Endothelial cell of umbilical vein (primary cell): Measurements from ENCODE around the gene AZU1. TPM values are rescaled to one million over a fixed set of nuclear protein-coding genes. Genes with fewer than 3 reads are reported as not detected.
"Not testable (repeated sequence)": the region's sequence is repeated elsewhere in the genome, so short reads cannot be mapped to it uniquely, and the experiment has no call there.

Source experiments
- BruUV-seq: library from RNA; stranded (reverse); fragments of 400-500 nt; replicated peaks from 2 replicates; lab custom pipeline; 2021; lab: Mats Ljungman, UMichigan
- CTCF ChIA-PET: fragments of 300-600, 350-600 bp; sonication (Branson Sonifier 250); formaldehyde crosslinking; loops from one replicate; lab custom pipeline; 2021; ENCODE audit warnings: antibody characterized with exemption, inconsistent platforms; lab: Charles Lee
- POLR2A ChIA-PET: fragments of 300-600, 350-600 bp; sonication (Branson Sonifier 250); formaldehyde crosslinking; loops from one replicate; lab custom pipeline; 2021; ENCODE audit warnings: antibody characterized with exemption, inconsistent platforms; lab: Charles Lee
- DNase-seq: peaks from one replicate; pipeline ENCODE4 v3.0.0-alpha.2; 2011; ENCODE audit warnings: low read depth, low spot score
- FAIRE-seq: peaks from 2 replicates; lab custom pipeline; 2011; peaks lifted over from hg19 to GRCh38; lab: Jason Lieb, UNC
- H2AFZ ChIP-seq: 2 replicates; pipeline ENCODE4 v1.6.0; 2012; ENCODE audit warnings: low read depth, low read length, control low read depth, inconsistent platforms
- H3K27ac ChIP-seq: 2 replicates; pipeline ENCODE4 v1.5.1; 2011; ENCODE audit warnings: low read depth, mild to moderate bottlenecking, control low read depth, low read length, moderate library complexity; ENCODE audit not compliant: insufficient read depth
- H3K27me3 ChIP-seq, 2 experiments: 2 replicates each; pipeline versions ENCODE4 v1.6.0 to v1.6.1; 2011; ENCODE audit warnings: low read length in 2 of 2, mixed read lengths in 1 of 2; ENCODE audit not compliant: control insufficient read depth in 2 of 2, insufficient read depth in 2 of 2
- H3K36me3 ChIP-seq, 2 experiments: 2 replicates in 1 of 2; 3 replicates in 1 of 2; pipeline ENCODE4 v1.5.1; 2011; ENCODE audit warnings: low read length in 2 of 2, mild to moderate bottlenecking in 1 of 2, moderate library complexity in 1 of 2; ENCODE audit not compliant: control insufficient read depth in 2 of 2, insufficient read depth in 2 of 2; ENCODE audit errors: extremely low read depth in 1 of 2
- H3K4me1 ChIP-seq: 3 replicates; pipeline ENCODE4 v1.5.1; 2011; ENCODE audit warnings: mild to moderate bottlenecking, low read length; ENCODE audit not compliant: control insufficient read depth, insufficient read depth; ENCODE audit errors: extremely low read depth
- H3K4me2 ChIP-seq: 2 replicates; pipeline ENCODE4 v1.6.1; 2011; ENCODE audit warnings: low read length, control low read depth, mixed read lengths; ENCODE audit not compliant: insufficient read depth
- H3K4me3 ChIP-seq, 3 experiments: fragments of 200-600 bp in 1 of 3; sonication (generic), shearing (Covaris generic) in 1 of 3; replicated peaks in 1 of 3; 2 replicates each; pipeline ENCODE4 v1.5.1; 2011 to 2016; ENCODE audit warnings: control low read depth in 3 of 3, low read length in 3 of 3, mild to moderate bottlenecking in 2 of 3, inconsistent platforms in 1 of 3, low read depth in 1 of 3, moderate library complexity in 1 of 3; ENCODE audit not compliant: insufficient read depth in 1 of 3
- H3K79me2 ChIP-seq: 2 replicates; pipeline ENCODE4 v1.6.0; 2012; ENCODE audit warnings: low read length, inconsistent platforms; ENCODE audit not compliant: control insufficient read depth, insufficient read depth
- H3K9ac ChIP-seq: replicated peaks from 2 replicates; pipeline ENCODE3; 2011; ENCODE audit warnings: low read length, control low read depth; ENCODE audit not compliant: insufficient read depth; ENCODE audit errors: extremely low read depth
- H3K9me1 ChIP-seq: replicated peaks from 3 replicates; pipeline ENCODE4 v1.6.0; 2011; ENCODE audit warnings: mild to moderate bottlenecking, low read length; ENCODE audit not compliant: control insufficient read depth, insufficient read depth; ENCODE audit errors: extremely low read depth
- H3K9me3 ChIP-seq: replicated peaks from 2 replicates; pipeline ENCODE4 v1.5.1; 2012; ENCODE audit warnings: low read length, inconsistent platforms; ENCODE audit not compliant: control insufficient read depth, insufficient read depth
- H4K20me1 ChIP-seq: replicated peaks from 2 replicates; pipeline ENCODE3; 2011; ENCODE audit warnings: mild to moderate bottlenecking, low read length; ENCODE audit not compliant: control insufficient read depth, insufficient read depth; ENCODE audit errors: extremely low read depth
- CTCF ChIP-seq, 2 donors: IDR thresholded peaks; 1 replicate in 1 of 2; 2 replicates in 1 of 2; pipeline ENCODE4 v1.5.1; 2011; ENCODE audit warnings: low read length in 2 of 2, mild to moderate bottlenecking in 2 of 2, moderate library complexity in 2 of 2, control low read depth in 1 of 2, inconsistent platforms in 1 of 2, low read depth in 1 of 2; ENCODE audit not compliant: insufficient read depth in 1 of 2; ENCODE audit errors: extremely low read depth in 1 of 2
- FOS ChIP-seq: IDR thresholded peaks from 2 replicates; pipeline ENCODE4 v1.6.1; 2011; ENCODE audit warnings: mild to moderate bottlenecking, low read length, moderate library complexity, borderline replicate concordance; ENCODE audit not compliant: insufficient read depth
- GATA2 ChIP-seq: IDR thresholded peaks from 2 replicates; pipeline ENCODE4 v1.7.0; 2011; ENCODE audit warnings: low read depth, mild to moderate bottlenecking, moderate library complexity, mixed read lengths, low read length; ENCODE audit not compliant: insufficient read length, insufficient read depth
- MAX ChIP-seq: IDR thresholded peaks from 2 replicates; pipeline ENCODE4 v1.6.1; 2011; ENCODE audit not compliant: insufficient read depth, insufficient read length
- POLR2A ChIP-seq: IDR thresholded peaks from 2 replicates; pipeline ENCODE4 v1.6.1; 2012; ENCODE audit warnings: low read depth, mild to moderate bottlenecking, control low read depth, low read length
- POLR2AphosphoS5 ChIP-seq: IDR thresholded peaks from 2 replicates; pipeline ENCODE4 v1.6.1; 2012; ENCODE audit warnings: low read depth, mild to moderate bottlenecking, control low read depth, low read length, moderate library complexity; ENCODE audit not compliant: insufficient read depth
- dilution Hi-C: fragments of 300-500 bp; cut with MboI; formaldehyde crosslinking; loops from one replicate; pipeline ENCODE4 v1.15.0; 2019; ENCODE audit warnings: low sequenced_read_pairs; ENCODE audit not compliant: extremely low pct_ligation_motif_present
- intact Hi-C: fragments of 100-400 bp; cut with micrococcal nuclease; formaldehyde crosslinking; loops from one replicate; pipeline ENCODE4 v1.10.0; 2022
- polyA plus RNA-seq, 4 experiments: library from polyadenylated mRNA; depleted of rRNA in 3 of 4; stranded (reverse) in 3 of 4; unstranded in 1 of 4; fragments of >200 nt; gene quantifications; 2 replicates each; pipeline versions ENCODE4 v1.2.1 to v1.2.3, GENCODE V29; 2011 to 2012; ENCODE audit warnings: missing spikeins in 1 of 4
- total RNA-seq: library from RNA; stranded (reverse); gene quantifications from 2 replicates; pipeline ENCODE4 v1.2.3, GENCODE V29; 2021

Gene AZU1
- total and polyA plus RNA-seq, 2 donors (not counting 3 experiments of a cell fraction or from before 2014, with no cell fraction given), result 0.12 TPM; not detected in 1

GRCh38 chr19:848386-848921 is 20.8 kb downstream of the AZU1 start:
- DNase-seq (no peak), FAIRE-seq (no peak)
- Histone ChIP-seq H4K20me1 (no peaks in the 10 kb centered on the region), H3K4me3 (no peak overlapping the region), H3K27me3 (peaks cover 0 to 4% of the 10 kb centered on the region in 2 experiments), H3K4me1 (no peaks in the 10 kb centered on the region), H2AFZ (no peak overlapping the region), H3K9ac (no peak overlapping the region), H3K9me3 (no peaks in the 10 kb centered on the region), H3K79me2 (no peaks in the 10 kb centered on the region), H3K4me2 (no peak overlapping the region), H3K27ac (no peak overlapping the region), H3K36me3 (no peaks in the 10 kb centered on the region), H3K9me1 (no peaks in the 10 kb centered on the region)
- intact Hi-C loops (no loop called here), dilution Hi-C loops (no loop called here)
- TF ChIP-seq POLR2A (no peak), POLR2AphosphoS5 (no peak), CTCF (IDR thresholded peaks at IDR 0.05; ENCODE audit: extremely low read depth in 1 of 2, insufficient read depth in 1 of 2, low read depth in 1 of 2, low read length in 2 of 2) (no peak), MAX (no peak), GATA2 (no peak), FOS (no peak)
- ChIA-PET CTCF (interaction anchor here (0.8 to 1.4 kb wide), 4 partner anchors 10 to 152 kb away, joined by 3 to 9 read pairs (median 6); no protein-coding TSS in a partner anchor), POLR2A (interaction anchor here (0.6 kb wide), 1 partner anchor 46 kb away, joined by 4 read pairs; no protein-coding TSS in a partner anchor)
- BruUV-seq, result no TSS peak

- H3K36me3 ChIP-seq, H2AFZ ChIP-seq, POLR2A ChIA-PET, FAIRE-seq, dilution Hi-C loops, H3K4me3 ChIP-seq, H3K9me3 ChIP-seq, intact Hi-C loops, BruUV-seq, H3K9me1 ChIP-seq, H4K20me1 ChIP-seq, H3K27me3 ChIP-seq, H3K9ac ChIP-seq, H3K4me2 ChIP-seq, H3K27ac ChIP-seq, H3K4me1 ChIP-seq, DNase-seq, H3K79me2 ChIP-seq: not testable (repeated sequence)
- CTCF ChIA-PET, result interaction anchor here (0.7 to 1.4 kb wide), 5 partner anchors 9 to 152 kb away, joined by 3 to 9 read pairs (median 4); no protein-coding TSS in a partner anchor
Measured at GRCh38 chr19:849195-849594, 21.6 kb downstream of the AZU1 start.
